ENCODE results near the gene SBK3. TPM values are rescaled to one million over a fixed set of nuclear protein-coding genes. Genes with fewer than 3 reads are reported as not detected.
"Not testable (repeated sequence)": the region's sequence is repeated elsewhere in the genome, so short reads cannot be mapped to it uniquely, and the experiment has no call there.

Gene SBK3
- total RNA-seq, 2 donors from 2014 or later, result 55.3 to 62.7 TPM

DNA sequence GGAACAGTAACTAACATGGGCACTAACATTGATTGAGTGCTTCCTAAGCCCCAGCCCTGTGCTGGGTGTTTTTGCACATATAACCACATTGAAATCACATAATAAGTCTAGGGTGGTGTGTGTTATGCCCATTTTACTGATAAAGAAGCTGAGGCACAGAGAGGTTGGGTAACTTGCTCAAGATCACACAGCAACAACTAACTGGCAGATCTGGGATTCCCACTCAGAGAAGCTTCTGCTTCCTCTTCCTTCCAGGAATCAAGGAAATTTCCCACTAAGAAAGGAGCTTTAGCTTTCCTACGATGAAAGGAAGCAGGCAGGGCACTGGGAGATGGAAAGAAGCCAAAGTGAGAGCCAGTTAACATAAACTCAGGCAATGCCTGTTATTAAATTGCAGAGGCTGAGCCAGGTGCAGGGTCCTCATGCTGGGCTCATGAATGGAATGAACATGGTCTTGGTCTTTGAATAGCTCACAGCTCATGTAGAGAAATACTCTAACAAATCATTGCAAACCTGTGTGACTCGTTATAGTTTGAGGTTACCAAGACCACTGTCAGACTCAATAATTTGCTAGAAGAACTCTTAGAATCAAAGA is 47.0 kb downstream of the SBK3 start:
- intact Hi-C loops (cut with DNase I), result no loop called here
- DNase-seq, result no peak
- no peak for ATAC-seq

DNA sequence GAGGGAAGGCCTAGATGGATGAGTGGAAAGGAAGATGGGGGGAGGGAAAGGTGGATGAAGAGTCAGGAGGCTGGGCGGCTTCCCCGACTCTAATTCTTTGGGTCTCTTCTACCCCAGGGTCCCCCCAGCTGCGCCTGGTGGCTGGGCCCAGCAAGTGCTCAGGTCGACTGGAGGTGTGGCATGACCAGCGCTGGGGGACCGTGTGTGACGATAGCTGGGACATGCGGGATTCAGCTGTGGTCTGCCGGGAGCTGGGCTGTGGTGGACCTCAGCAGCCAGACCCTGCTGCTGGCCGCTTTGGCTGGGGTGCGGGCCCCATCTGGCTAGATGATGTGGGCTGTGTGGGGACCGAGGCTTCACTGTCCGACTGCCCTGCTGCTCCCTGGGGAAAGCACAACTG is 47.6 kb downstream of the SBK3 start:
- ATAC-seq, result no peak
- intact Hi-C loops (cut with DNase I), result no loop called here
- DNase-seq, result no peak

DNA sequence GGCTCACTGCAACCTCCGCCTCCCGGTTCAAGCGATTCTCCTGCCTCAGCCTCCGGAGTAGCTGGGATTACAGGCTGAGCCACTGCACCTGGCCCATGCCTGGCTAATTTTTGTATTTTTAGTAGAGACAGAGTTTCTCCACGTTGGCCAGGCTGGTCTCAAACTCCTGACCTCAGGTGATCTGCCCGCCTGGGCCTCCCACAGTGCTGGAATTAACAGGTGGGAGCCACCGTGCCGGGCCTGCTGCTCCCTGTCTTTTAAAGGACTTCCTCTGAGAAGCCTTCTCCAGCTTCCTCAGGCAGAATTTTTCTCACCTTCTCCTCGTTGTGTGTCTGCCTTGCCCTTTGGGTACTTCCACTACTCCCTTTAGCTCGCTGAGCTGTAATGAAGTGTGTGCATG is 48.5 kb downstream of the SBK3 start:
- DNase-seq; intact Hi-C loops (cut with DNase I); ATAC-seq: not testable (repeated sequence)

DNA sequence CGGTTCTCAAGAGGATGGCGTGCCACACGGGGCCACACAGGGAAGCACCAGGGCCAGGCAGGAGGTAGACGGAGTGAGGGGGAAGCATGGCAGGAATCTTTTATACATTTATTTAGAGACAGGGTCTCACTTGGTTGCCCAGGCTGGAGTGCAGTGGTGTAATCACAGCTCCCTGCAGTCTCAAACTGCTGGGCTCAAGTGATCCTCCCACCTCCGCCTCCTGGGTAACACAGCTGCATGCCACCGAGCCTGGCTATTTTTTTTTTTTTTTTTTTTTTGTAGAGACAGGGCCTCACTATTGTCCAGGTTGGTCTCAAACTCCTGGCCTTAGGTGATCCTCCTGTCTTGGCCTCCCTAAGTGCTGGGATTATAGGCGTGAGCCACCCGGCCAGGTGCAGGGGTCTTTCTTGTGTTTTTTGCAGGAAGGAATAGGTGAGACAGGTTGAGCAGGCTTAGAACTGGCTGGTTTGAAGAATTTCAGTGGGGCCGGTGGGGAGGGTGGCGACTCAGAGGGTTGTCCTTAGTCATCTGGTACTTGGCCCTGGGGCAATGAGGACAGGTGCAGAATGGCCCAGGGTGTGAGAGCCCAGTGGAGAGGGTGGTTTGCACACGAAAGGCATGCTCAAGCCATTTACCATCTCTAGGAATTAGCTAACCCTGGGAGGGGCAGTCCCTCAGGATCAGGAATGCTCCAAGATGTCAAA is 49.5 kb downstream of the SBK3 start:
- ATAC-seq (no peak), DNase-seq (no peak)
- intact Hi-C loops (cut with DNase I), result no loop called here

DNA sequence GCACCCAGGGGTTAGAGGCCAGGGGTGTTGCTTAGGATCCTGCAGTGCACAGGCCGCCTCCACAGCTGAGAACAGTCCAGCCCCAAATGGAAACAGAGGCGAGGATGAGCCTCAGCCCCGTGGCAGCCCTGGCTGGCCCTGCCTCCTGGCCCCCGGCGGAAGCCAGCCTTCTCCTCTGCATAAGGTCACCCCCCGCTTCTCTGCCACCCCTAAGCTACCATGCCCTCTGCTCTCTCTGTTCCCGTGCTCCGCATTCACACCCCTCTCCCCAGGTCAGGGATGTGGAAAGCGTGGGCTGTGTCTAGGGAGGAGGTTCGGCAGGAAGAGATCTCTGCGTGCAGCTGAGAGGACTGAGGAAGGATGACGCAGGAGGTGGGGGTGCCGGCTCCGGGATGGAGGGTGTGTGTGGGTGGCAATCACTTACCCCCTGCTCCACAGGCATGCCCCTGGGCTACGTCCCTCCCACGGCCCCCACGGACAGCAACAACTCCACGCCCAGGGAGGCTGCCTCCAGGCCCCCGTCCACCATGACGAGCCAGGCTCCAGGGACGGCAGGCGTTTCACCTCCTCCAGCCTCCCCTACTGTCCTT is 51.1 kb downstream of the SBK3 start:
- ATAC-seq (peak; percentile 73 to 77), DNase-seq (peak; percentile 84)
- intact Hi-C loops (cut with DNase I), result no loop called here

DNA sequence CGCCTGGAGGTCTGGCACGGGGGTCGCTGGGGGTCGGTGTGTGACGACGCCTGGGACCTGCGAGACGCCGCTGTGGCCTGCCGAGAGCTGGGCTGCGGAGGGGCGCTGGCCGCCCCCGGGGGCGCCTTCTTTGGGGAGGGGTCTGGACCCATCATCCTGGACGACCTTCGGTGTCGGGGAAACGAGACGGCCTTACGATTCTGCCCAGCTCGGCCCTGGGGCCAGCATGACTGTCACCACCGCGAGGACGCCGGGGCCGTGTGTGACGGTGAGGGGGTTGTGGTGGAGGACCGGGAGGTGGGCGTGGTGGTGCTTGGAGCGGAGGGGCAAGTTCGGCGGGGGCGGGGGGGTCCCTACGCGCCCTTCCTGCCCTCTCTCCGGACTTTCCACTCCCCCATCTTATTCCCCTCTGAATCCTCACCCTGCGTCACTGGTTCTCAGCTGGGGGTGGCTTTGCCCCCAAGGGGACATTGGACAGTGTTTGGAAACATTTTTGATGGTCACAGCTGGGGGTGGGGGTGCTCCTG is 51.6 kb downstream of the SBK3 start:
- intact Hi-C loops (cut with DNase I), result no loop called here
- peak; percentile 43 for DNase-seq
- ATAC-seq, result peak; percentile 1 to 28

DNA sequence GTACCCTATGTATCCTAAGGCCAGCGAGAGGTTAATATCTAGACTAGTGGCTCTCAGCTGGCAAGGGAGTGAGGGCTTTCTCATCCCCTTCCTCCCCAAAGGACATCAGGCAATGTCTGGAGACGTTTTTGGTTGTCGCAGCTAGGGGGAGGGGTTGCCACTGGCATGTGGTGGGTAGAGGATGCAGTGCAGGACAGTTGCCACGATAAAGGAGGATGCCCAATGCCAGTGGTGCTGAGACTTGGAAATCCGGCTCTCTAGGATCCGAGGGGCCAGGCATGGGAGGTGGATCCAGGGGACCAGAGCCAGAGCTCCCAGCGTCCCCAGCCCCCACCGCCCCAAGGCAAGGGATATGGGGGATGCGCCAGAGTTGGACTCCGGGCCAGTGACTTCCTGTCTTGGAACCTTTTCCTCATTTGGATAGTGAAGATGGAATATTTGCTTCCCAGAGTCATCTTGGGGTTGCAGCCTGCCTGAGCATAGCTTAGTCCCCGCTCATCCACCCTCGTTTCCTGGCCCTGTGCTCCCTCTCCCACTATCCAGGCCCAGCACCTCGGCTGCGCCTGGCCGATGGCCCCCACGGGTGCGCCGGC is 52.2 kb downstream of the SBK3 start:
- ATAC-seq, result peak; percentile 3 to 34
- intact Hi-C loops (cut with DNase I), result no loop called here
- peak; percentile 51 for DNase-seq

DNA sequence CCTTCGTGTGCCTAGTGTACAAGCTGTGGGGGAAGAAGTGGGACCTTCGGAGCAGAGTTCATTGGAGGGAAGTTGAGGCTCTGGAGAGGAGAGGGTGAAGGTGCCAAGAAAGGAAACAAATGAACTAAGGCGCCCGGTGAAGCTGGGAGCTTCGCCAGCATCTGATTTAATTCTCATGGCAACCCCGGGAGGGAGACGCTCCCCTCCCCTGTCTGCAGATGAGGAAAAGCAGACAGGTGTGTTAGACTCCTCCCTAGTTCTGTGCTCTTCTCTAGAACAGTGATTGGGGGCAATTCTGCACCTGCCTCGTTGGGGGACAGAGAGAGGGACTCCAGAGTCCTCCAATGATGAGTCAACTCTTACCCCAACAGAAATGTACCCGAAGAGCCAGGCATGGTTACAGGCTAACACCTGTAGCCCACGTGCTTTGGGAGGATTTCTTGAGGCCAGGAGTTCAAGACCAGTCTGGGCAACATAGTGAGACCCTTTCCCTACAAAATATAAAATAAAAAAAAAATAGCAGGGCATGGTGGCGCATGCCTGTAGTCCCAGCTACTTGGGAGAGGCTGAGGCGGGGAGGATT is 52.9 kb downstream of the SBK3 start:
- no peak for DNase-seq
- intact Hi-C loops (cut with DNase I), result no loop called here

DNA sequence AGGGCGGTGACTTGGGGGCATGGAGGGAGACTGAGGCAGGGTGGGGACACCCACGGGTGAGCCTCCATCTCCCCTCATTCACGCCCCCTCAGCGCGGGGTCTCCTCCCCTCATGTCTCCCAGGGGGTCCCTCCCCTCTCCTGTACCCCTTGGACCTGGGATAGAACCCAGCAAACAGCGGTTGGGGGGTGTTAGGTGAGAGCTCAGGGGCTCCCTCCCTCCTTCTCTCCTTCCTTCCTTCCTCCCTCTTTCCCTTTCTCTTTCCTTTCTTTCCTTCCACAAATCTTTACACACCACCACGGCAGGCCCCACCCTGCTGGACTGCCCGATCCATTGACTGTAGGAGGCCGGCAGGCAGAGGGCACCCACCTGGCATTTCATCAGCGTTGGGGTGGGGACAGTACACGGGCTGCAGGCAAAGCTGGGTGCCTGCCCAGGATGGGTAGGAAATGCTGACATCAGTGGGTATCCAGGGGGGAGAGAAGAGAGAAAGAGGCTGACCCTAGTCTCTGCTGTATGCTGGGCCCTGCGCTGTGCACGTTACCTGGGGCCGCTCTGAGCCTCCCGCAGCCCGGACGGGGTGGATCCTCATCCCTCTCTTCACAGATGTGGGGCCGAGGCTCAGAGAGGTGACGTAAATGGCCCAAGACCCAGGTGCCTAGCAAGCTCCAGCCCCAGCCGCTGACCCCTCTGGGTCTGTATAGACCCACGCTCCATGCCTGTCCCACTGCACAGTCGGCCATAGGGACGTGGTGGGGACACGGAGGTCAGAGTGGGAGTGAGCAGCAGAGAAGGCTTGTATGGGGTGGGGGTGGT is 53.6 kb downstream of the SBK3 start:
- peak; percentile 40 for DNase-seq
- ATAC-seq, result no peak
- intact Hi-C loops (cut with DNase I), result no loop called here

More for the DNA sequence above, 52.9 kb downstream of the SBK3 start:
- ATAC-seq, result no peak

Other genes with a start within 250 kb of the SBK3 start
- 1 to 10 TPM; 3.1 to 3.6 TPM for gene TMEM150B, start 220.2 kb downstream of the SBK3 start, total RNA-seq
- 1 to 10 TPM; 6.7 to 6.9 TPM for gene KMT5C, start 205.7 kb downstream of the SBK3 start, total RNA-seq
- not detected for gene COX6B2, start 190.8 kb downstream of the SBK3 start, total RNA-seq
- gene GARIN5B, start 182.3 kb downstream of the SBK3 start, total RNA-seq, result not detected
- gene IL11, start 175.1 kb downstream of the SBK3 start, total RNA-seq, result not detected
- gene TMEM190, start 168.7 kb downstream of the SBK3 start, total RNA-seq, result not detected
- under 1 TPM; 0.84 to 0.97 TPM for gene TMEM238, start 161.3 kb downstream of the SBK3 start, total RNA-seq
- gene RPL28, start 159.6 kb downstream of the SBK3 start, total RNA-seq, result 100 to 1,000 TPM; 789 to 866 TPM
- gene UBE2S, start 137.8 kb downstream of the SBK3 start, total RNA-seq, result 10 to 100 TPM; 18.1 to 29.9 TPM
- not detected for gene SHISA7, start 102.2 kb downstream of the SBK3 start, total RNA-seq
- 10 to 100 TPM; 58.4 to 60.5 TPM for gene ISOC2, start 83.9 kb downstream of the SBK3 start, total RNA-seq
- not detected for gene C19orf85, start 80.8 kb downstream of the SBK3 start, total RNA-seq
- gene ZNF628, start 68.9 kb downstream of the SBK3 start, total RNA-seq, result 1 to 10 TPM; 5.3 to 9.0 TPM
- 10 to 100 TPM in 1 of 2 donors, 1 to 10 TPM in 1; 9.2 to 13.7 TPM for gene NAT14, start 60.4 kb downstream of the SBK3 start, total RNA-seq
- 1 to 10 TPM; 5.7 to 6.7 TPM for gene SSC5D, start 57.1 kb downstream of the SBK3 start, total RNA-seq
- gene SBK2, start 8.4 kb downstream of the SBK3 start, total RNA-seq, result 100 to 1,000 TPM; 151 to 181 TPM
- gene ZNF579, start 35.3 kb upstream of the SBK3 start, total RNA-seq, result 10 to 100 TPM; 10.8 to 12.7 TPM
- 10 to 100 TPM; 14.5 to 17.0 TPM for gene FIZ1, start 54.0 kb upstream of the SBK3 start, total RNA-seq
- gene ZNF524, start 54.7 kb upstream of the SBK3 start, total RNA-seq, result 10 to 100 TPM; 14.1 to 18.7 TPM
- gene ZNF865, start 60.1 kb upstream of the SBK3 start, total RNA-seq, result 10 to 100 TPM; 16.2 to 20.2 TPM
- gene ZNF784, start 79.0 kb upstream of the SBK3 start, total RNA-seq, result 10 to 100 TPM; 11.1 to 11.7 TPM
- 10 to 100 TPM; 17.7 to 27.7 TPM for gene ZNF580, start 95.5 kb upstream of the SBK3 start, total RNA-seq
- gene ZNF581, start 98.1 kb upstream of the SBK3 start, total RNA-seq, result 1 to 10 TPM; 8.4 to 8.6 TPM
- gene CCDC106, start 102.7 kb upstream of the SBK3 start, total RNA-seq, result 10 to 100 TPM; 17.4 to 19.4 TPM
- gene U2AF2, start 109.5 kb upstream of the SBK3 start, total RNA-seq, result 10 to 100 TPM; 82.4 to 87.5 TPM
- gene EPN1, start 129.7 kb upstream of the SBK3 start, total RNA-seq, result 100 to 1,000 TPM; 148 to 165 TPM
- gene NLRP9, start 192.9 kb upstream of the SBK3 start, total RNA-seq, result not detected
- not detected for gene RFPL4A, start 213.6 kb upstream of the SBK3 start, total RNA-seq
- gene RFPL4AL1, start 223.6 kb upstream of the SBK3 start, total RNA-seq, result not detected

Data from left cardiac atrium (tissue), 4 donors.